A549 treated with Mapracorat at 1 μM for 4 hours (cell line): Measurements from ENCODE around the gene OPTC. TPM values are rescaled to one million over a fixed set of nuclear protein-coding genes. Genes with fewer than 3 reads are reported as not detected.

Experiments used
- total RNA-seq: library from RNA; stranded (reverse); fragments of 200-300 nt; extraction: Qiagen RNA extraction; gene quantifications from 5 replicates; pipeline ENCODE4 v1.2.3, GENCODE V29; 2022

OPTC gene, protein sequence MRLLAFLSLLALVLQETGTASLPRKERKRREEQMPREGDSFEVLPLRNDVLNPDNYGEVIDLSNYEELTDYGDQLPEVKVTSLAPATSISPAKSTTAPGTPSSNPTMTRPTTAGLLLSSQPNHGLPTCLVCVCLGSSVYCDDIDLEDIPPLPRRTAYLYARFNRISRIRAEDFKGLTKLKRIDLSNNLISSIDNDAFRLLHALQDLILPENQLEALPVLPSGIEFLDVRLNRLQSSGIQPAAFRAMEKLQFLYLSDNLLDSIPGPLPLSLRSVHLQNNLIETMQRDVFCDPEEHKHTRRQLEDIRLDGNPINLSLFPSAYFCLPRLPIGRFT
- not detected in 5 replicates for total RNA-seq

DNA sequence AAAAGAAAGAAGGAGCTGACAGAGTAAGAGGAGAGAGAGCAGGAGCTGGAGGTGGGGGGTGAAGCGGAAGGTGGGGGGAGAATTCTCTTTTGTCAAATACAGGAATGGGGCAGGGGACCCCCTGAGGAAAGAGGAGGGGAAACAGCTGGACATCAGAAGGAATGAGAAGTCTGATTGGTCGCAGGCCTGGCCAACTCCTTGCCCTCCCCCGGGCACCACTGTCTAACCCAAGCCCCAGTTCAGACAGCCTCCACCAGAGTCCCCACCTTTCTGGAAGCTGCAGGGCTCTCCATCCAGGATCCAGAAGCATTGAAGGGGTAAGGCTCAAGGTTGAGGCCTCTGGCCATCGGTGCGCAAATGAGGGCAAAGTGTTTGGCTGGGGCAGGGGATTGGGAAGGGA lies at the start of gene OPTC:
Gene OPTC, plus strand, starts transcription at position 253 of the 400 bp plus-strand sequence. CDS start 1,853 bp downstream, outside the sequence.

DNA sequence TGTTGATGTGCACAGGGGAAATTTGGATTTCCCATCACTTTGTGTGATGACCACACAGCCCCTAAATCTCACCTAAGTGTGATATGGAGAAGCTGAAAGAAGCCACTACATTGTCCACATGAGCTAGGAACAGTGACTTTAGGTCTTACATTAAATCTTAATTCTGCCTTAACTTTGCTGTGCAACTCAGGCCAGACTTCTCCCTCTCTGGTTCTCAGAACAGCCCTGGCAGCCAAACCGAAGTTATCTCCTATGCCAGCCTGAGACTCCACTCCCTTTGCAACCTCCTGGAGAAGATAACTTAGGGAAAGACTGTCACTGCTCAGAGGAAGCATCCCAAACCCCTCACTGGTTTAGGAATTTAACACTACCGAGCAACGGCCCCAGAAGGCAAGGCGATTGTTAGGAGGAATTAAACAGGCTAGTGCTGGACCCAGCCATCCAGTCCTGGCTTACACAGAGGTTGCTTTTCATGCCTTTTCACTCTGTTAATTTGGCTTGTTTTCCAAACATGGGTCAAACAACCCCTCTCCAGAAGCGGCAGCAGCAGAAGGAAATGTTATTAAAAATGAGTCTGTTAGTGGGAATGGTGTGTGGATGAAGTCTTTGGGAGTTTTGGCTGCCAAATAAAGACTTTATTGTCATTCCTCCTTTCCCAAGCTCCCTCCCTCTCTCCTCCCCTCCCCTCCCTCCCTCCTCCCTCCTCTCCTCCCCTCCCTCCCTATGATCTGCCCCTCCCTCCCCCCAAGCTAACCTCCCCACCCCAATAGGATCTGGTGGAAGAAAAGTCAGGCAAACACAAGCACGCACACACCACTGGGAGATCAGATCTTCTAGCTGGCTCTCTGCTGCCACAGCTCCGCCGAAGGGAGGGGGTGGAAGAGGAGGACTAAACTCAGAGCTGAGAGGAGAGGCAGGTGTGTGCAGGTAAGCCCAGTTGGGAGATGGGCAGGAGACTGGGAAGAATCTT lies 18.7 kb upstream of the OPTC start, which contains the start of gene PRELP:
Gene PRELP, plus strand, starts transcription at position 795 of the 970 bp plus-strand sequence. CDS start 7,379 bp downstream, outside the sequence.

Other genes with a start within 250 kb of the OPTC start
- 12.4 to 16.9 TPM (median 15.7 TPM) in 5 replicates for gene BTG2, start 188.6 kb upstream of the OPTC start, total RNA-seq
- not detected in 5 replicates for gene FMOD, start 143.0 kb upstream of the OPTC start, total RNA-seq
- 0.02 TPM in 1 of 5 replicates, not detected in the others for gene PRELP, start 18.3 kb upstream of the OPTC start, total RNA-seq
- gene ATP2B4, start 132.7 kb downstream of the OPTC start, total RNA-seq: 14.2 to 23.0 TPM (median 19.8 TPM) in 5 replicates